WTC11 (cell line): ENCODE results near the gene TCP11L2. TPM values are rescaled to one million over a fixed set of nuclear protein-coding genes. Genes with fewer than 3 reads are reported as not detected.

ENCODE experiments used
- ATAC-seq: fragments of 200-7000 bp; cut with Tn5 transposase; 2 replicates; pipeline ENCODE4 v1.10.0; 2021; ENCODE audit warnings: mild to moderate bottlenecking, moderate library complexity
- CTCF ChIA-PET: fragments of 300-600 bp; sonication (Branson Sonifier 250); formaldehyde crosslinking; loops from one replicate; lab custom pipeline; 2021; ENCODE audit warnings: antibody characterized with exemption; lab: Charles Lee
- POLR2A ChIA-PET: fragments of 350-600 bp; sonication (Branson Sonifier 250); formaldehyde crosslinking; loops from one replicate; lab custom pipeline; 2021; ENCODE audit warnings: antibody characterized with exemption; lab: Charles Lee
- DNase-seq: peaks from one replicate; pipeline ENCODE4 v3.0.0; 2021; ENCODE audit warnings: low spot score
- H3K27ac Mint-ChIP-seq: 2 replicates; pipeline ENCODE4 v1.8.0; 2021; ENCODE audit warnings: mixed read lengths
- H3K27me3 Mint-ChIP-seq: 2 replicates; pipeline ENCODE4 v1.8.0; 2021; ENCODE audit warnings: low read depth, mild to moderate bottlenecking, moderate library complexity, mixed read lengths
- H3K36me3 Mint-ChIP-seq: 2 replicates; pipeline ENCODE4 v1.8.0; 2021; ENCODE audit warnings: mixed read lengths
- H3K4me1 Mint-ChIP-seq: 2 replicates; pipeline ENCODE4 v1.8.0; 2022; ENCODE audit warnings: mixed read lengths
- H3K4me3 Mint-ChIP-seq: 2 replicates; pipeline ENCODE4 v1.8.0; 2021; ENCODE audit warnings: mild to moderate bottlenecking, moderate library complexity, mixed read lengths
- H3K9me3 Mint-ChIP-seq: 2 replicates; pipeline ENCODE4 v1.8.0; 2021; ENCODE audit warnings: mixed read lengths
- AR ChIP-seq: fragments of 250-450 bp; sonication (Bioruptor Pico); IDR thresholded peaks from 2 replicates; pipeline ENCODE4 v1.9.0; 2021; ENCODE audit warnings: mild to moderate bottlenecking
- ATF3 ChIP-seq: sonication (generic); formaldehyde crosslinking; conservative IDR thresholded peaks from 2 replicates; pipeline ENCODE4 v1.8.1; 2022; ENCODE audit warnings: mild to moderate bottlenecking, missing genetic modification reagents
- EMX1 ChIP-seq: fragments of 250-450 bp; sonication (Bioruptor Pico); IDR thresholded peaks from 2 replicates; pipeline ENCODE4 v1.8.0; 2021; ENCODE audit warnings: mild to moderate bottlenecking
- GRHL2 ChIP-seq: fragments of 250-450 bp; sonication (Bioruptor Pico); IDR thresholded peaks from 2 replicates; pipeline ENCODE4 v1.8.0; 2022; ENCODE audit warnings: mild to moderate bottlenecking, moderate library complexity; ENCODE audit not compliant: insufficient replicate concordance, severe bottlenecking
- MYBL2 ChIP-seq: sonication (generic); formaldehyde crosslinking; IDR thresholded peaks from 2 replicates; pipeline ENCODE4 v1.8.1; 2023; ENCODE audit warnings: mild to moderate bottlenecking, moderate library complexity, missing genetic modification reagents
- NFE2L1 ChIP-seq: sonication (generic); formaldehyde crosslinking; IDR thresholded peaks from 2 replicates; pipeline ENCODE4 v1.8.1; 2023; ENCODE audit warnings: missing genetic modification reagents
- NR1H2 ChIP-seq: sonication (generic); formaldehyde crosslinking; IDR thresholded peaks from 2 replicates; pipeline ENCODE4 v1.9.0; 2021; ENCODE audit warnings: mild to moderate bottlenecking, moderate library complexity, missing genetic modification reagents
- NR2C2 ChIP-seq: sonication (generic); formaldehyde crosslinking; IDR thresholded peaks from 2 replicates; pipeline ENCODE4 v1.8.0; 2022; ENCODE audit warnings: mild to moderate bottlenecking, missing genetic modification reagents
- SMAD3 ChIP-seq: sonication (generic); formaldehyde crosslinking; IDR thresholded peaks from 2 replicates; pipeline ENCODE4 v1.8.0; 2022; ENCODE audit warnings: missing genetic modification reagents, mild to moderate bottlenecking, borderline replicate concordance
- SMAD4 ChIP-seq: sonication (generic); formaldehyde crosslinking; IDR thresholded peaks from 2 replicates; pipeline ENCODE4 v1.8.0; 2022; ENCODE audit warnings: mild to moderate bottlenecking, missing genetic modification reagents
- SOX15 ChIP-seq: fragments of 250-450 bp; sonication (Bioruptor Pico); IDR thresholded peaks from 2 replicates; pipeline ENCODE4 v1.9.0; 2021; ENCODE audit warnings: mild to moderate bottlenecking
- TEAD4 ChIP-seq: sonication (generic); formaldehyde crosslinking; IDR thresholded peaks from 2 replicates; pipeline ENCODE4 v1.8.0; 2022; ENCODE audit warnings: mild to moderate bottlenecking, missing genetic modification reagents
- USF2 ChIP-seq: sonication (generic); formaldehyde crosslinking; IDR thresholded peaks from 2 replicates; pipeline ENCODE4 v1.8.1; 2023; ENCODE audit warnings: mild to moderate bottlenecking, missing genetic modification reagents, moderate library complexity
- ZNF121 ChIP-seq: sonication (generic); formaldehyde crosslinking; IDR thresholded peaks from 2 replicates; pipeline ENCODE4 v1.8.0; 2023; ENCODE audit warnings: missing genetic modification reagents
- ZNF396 ChIP-seq: fragments of 250-450 bp; sonication (Bioruptor Pico); IDR thresholded peaks from 2 replicates; pipeline ENCODE4 v1.8.0; 2021; ENCODE audit warnings: mild to moderate bottlenecking, moderate library complexity, borderline replicate concordance
- ZNF425 ChIP-seq: fragments of 250-450 bp; sonication (Bioruptor Pico); conservative IDR thresholded peaks from 2 replicates; pipeline ENCODE4 v1.9.0; 2021; ENCODE audit warnings: mild to moderate bottlenecking
- total RNA-seq: library from RNA; stranded (reverse); gene quantifications from 3 replicates; pipeline ENCODE4 v1.2.3, GENCODE V29; 2021
- TF ChIP-seq, protein P1 (sequence below): sonication (generic); formaldehyde crosslinking; IDR thresholded peaks from 2 replicates; pipeline ENCODE4 v1.8.0; 2022; ENCODE audit warnings: missing genetic modification reagents
- TF ChIP-seq, protein P2 (sequence below): sonication (generic); formaldehyde crosslinking; conservative IDR thresholded peaks from 2 replicates; pipeline ENCODE4 v1.8.1; 2023; ENCODE audit warnings: mild to moderate bottlenecking, low read depth, missing genetic modification reagents, moderate library complexity
- TF ChIP-seq, protein P3 (sequence below): sonication (generic); formaldehyde crosslinking; IDR thresholded peaks from 2 replicates; pipeline ENCODE4 v1.8.0; 2023; ENCODE audit warnings: missing genetic modification reagents

TCP11L2 gene
- total RNA-seq, 1 experiment from 2014 or later = 12.3 TPM

- CTCF ChIA-PET = interaction anchor here (1.0 kb wide), 1 partner anchor 23 kb away, joined by 5 read pairs; no protein-coding TSS in a partner anchor
- DNase-seq (no peak), ATAC-seq (no peak)
- peaks cover 32% of the 10 kb centered on the region for H3K4me1 Mint-ChIP-seq
- H3K36me3 Mint-ChIP-seq = no peaks in the 10 kb centered on the region
- no peaks in the 10 kb centered on the region; the same call in 1 of the 2 replicates for H3K27me3 Mint-ChIP-seq
- H3K9me3 Mint-ChIP-seq = no peaks in the 10 kb centered on the region
- H3K4me3 Mint-ChIP-seq = no peak overlapping the region
- POLR2A ChIA-PET = no interaction called here
- no peak overlapping the region for H3K27ac Mint-ChIP-seq
- TF ChIP-seq ATF3 (no peak), AR (CRISPR knock-in tag) (no peak), SMAD4 (CRISPR knock-in tag) (no peak), NR2C2 (CRISPR knock-in tag) (no peak), SOX15 (CRISPR knock-in tag) (no peak), SMAD3 (CRISPR knock-in tag) (no peak), MYBL2 (CRISPR knock-in tag) (no peak), GRHL2 (CRISPR knock-in tag) (no peak)
These were observed 2.8 kb downstream of the TCP11L2 start for GRCh38 chr12:106305376-106305775.

- ATAC-seq = no peak
- CTCF ChIA-PET = no interaction called here
- POLR2A ChIA-PET = no interaction called here
- Mint-ChIP-seq H3K36me3 (no peaks in the 10 kb centered on the region), H3K4me3 (no peak overlapping the region), H3K4me1 (peaks cover 27% of the 10 kb centered on the region), H3K27me3 (no peaks in the 10 kb centered on the region; the same call in 1 of the 2 replicates), H3K27ac (no peak overlapping the region), H3K9me3 (no peaks in the 10 kb centered on the region)
- no peak for DNase-seq
- no peak for TF ChIP-seq USF2
- TF ChIP-seq ZNF396 = no peak
- TF ChIP-seq ZNF425 = no peak
- TF ChIP-seq ZNF121 (CRISPR knock-in tag) = no peak
- no peak for TF ChIP-seq NR1H2 (CRISPR knock-in tag)
- no peak for TF ChIP-seq TEAD4 (CRISPR knock-in tag)
- TF ChIP-seq, protein P1, sequence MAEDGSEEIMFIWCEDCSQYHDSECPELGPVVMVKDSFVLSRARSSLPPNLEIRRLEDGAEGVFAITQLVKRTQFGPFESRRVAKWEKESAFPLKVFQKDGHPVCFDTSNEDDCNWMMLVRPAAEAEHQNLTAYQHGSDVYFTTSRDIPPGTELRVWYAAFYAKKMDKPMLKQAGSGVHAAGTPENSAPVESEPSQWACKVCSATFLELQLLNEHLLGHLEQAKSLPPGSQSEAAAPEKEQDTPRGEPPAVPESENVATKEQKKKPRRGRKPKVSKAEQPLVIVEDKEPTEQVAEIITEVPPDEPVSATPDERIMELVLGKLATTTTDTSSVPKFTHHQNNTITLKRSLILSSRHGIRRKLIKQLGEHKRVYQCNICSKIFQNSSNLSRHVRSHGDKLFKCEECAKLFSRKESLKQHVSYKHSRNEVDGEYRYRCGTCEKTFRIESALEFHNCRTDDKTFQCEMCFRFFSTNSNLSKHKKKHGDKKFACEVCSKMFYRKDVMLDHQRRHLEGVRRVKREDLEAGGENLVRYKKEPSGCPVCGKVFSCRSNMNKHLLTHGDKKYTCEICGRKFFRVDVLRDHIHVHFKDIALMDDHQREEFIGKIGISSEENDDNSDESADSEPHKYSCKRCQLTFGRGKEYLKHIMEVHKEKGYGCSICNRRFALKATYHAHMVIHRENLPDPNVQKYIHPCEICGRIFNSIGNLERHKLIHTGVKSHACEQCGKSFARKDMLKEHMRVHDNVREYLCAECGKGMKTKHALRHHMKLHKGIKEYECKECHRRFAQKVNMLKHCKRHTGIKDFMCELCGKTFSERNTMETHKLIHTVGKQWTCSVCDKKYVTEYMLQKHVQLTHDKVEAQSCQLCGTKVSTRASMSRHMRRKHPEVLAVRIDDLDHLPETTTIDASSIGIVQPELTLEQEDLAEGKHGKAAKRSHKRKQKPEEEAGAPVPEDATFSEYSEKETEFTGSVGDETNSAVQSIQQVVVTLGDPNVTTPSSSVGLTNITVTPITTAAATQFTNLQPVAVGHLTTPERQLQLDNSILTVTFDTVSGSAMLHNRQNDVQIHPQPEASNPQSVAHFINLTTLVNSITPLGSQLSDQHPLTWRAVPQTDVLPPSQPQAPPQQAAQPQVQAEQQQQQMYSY (CRISPR knock-in tag) = no peak
- TF ChIP-seq AR (CRISPR knock-in tag) = no peak
- no peak for TF ChIP-seq NFE2L1 (CRISPR knock-in tag)
- TF ChIP-seq, protein P2, sequence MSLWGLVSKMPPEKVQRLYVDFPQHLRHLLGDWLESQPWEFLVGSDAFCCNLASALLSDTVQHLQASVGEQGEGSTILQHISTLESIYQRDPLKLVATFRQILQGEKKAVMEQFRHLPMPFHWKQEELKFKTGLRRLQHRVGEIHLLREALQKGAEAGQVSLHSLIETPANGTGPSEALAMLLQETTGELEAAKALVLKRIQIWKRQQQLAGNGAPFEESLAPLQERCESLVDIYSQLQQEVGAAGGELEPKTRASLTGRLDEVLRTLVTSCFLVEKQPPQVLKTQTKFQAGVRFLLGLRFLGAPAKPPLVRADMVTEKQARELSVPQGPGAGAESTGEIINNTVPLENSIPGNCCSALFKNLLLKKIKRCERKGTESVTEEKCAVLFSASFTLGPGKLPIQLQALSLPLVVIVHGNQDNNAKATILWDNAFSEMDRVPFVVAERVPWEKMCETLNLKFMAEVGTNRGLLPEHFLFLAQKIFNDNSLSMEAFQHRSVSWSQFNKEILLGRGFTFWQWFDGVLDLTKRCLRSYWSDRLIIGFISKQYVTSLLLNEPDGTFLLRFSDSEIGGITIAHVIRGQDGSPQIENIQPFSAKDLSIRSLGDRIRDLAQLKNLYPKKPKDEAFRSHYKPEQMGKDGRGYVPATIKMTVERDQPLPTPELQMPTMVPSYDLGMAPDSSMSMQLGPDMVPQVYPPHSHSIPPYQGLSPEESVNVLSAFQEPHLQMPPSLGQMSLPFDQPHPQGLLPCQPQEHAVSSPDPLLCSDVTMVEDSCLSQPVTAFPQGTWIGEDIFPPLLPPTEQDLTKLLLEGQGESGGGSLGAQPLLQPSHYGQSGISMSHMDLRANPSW (CRISPR knock-in tag) = no peak
- TF ChIP-seq, protein P3, sequence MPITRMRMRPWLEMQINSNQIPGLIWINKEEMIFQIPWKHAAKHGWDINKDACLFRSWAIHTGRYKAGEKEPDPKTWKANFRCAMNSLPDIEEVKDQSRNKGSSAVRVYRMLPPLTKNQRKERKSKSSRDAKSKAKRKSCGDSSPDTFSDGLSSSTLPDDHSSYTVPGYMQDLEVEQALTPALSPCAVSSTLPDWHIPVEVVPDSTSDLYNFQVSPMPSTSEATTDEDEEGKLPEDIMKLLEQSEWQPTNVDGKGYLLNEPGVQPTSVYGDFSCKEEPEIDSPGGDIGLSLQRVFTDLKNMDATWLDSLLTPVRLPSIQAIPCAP (CRISPR knock-in tag) = no peak
- TF ChIP-seq EMX1 (CRISPR knock-in tag) = no peak
These were observed 4.6 kb downstream of the TCP11L2 start for GRCh38 chr12:106307181-106307580.
